Activated T-cell treated with anti-CD3 and anti-CD28 coated beads for 1 hour (primary cell): ENCODE results near the gene APOBEC3B.
"Not testable (repeated sequence)": the region's sequence is repeated elsewhere in the genome, so short reads cannot be mapped to it uniquely, and the experiment has no call there.

ENCODE experiments used
- DNase-seq: peaks from one replicate; pipeline ENCODE4 v3.0.0-alpha.2; 2020; ENCODE audit warnings: low read depth

APOBEC3B gene

DNA sequence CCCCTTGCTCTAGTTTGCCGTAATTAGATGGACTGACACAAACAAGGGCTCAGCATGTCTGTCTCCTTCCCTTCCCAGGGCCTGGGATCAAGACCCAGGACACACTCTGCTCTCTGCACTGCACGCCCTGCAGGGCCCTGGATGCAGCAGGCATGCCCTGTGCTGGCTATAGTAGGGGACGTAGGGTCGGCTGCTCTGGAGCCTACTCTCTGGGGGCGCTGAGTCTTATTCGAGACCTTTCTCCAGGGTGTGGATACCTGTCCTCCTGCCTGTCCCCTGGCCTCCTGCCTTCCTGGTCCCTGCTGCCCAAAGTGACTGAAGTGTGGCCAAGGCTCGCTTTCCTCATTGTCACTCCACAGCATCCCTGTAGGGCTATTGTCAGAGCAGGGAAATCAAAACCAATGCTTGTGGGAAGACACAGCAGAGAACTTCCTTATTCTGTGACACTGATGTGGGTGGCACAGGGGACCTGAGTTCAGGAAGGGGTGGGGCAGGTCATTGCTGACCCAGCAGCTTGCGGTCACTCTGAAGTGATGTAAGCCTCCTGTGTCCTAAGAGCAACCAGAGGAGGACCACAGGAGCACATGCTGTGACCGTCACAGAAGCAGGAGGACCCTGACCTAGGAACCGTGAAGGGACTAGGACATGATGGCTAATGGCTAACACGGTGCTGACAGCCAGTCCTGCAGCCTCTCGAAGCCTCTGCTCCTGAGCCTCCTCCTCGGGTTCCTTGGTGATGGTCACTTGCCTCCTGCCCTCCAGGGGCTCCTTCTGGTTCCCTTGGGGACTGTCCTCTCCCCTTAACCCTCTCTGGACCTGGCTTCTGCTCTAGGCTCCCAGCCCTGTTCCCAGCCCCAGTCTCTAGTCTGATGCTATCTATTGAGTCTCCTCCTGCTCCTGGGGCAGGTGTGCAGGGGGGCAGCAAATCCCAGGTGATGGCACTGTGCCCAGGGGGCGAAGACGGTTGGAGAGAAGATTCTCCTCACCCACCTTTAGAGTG lies 14.4 kb upstream of the APOBEC3B start:
- DNase-seq, result no peak

DNA sequence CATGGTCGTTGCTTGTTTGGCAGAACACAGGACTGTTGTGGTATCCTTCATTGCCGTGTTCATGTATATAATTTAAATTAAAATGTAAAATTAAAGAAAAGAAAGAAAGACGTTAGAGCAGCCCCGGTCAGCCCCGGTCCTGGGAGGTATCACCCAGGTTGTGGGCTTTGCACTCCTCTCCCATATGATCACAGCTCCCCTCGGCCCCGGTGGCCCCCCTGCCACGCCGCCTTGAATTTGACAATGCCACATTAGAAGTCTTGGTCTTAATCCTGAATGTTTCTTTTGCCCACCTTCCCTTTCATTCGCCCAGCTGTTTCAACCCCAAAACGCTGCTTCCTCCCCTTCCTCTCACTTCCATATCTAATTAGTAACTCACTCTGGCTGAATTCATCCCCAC lies 13.3 kb upstream of the APOBEC3B start:
- DNase-seq, result no peak

DNA sequence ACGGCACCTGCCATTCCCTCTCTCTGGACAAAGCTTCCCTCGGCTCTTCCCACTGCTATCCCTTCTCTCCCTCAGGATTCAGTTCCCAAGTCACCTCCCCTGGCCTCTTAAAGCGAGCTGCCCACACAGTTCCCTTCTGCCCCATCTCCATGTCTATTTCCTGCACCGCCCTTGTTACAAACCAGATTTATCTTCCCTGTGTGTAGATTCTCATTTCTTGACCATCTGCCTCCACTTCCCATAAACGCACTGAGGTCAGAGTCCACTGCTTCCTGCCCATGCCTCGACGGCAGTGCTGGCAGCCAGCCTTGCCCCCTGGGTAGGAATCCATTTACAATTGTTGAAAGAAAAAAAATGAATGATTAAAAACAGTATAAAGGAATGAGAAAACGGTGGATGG lies 11.6 kb upstream of the APOBEC3B start:
- DNase-seq, result no peak

DNA sequence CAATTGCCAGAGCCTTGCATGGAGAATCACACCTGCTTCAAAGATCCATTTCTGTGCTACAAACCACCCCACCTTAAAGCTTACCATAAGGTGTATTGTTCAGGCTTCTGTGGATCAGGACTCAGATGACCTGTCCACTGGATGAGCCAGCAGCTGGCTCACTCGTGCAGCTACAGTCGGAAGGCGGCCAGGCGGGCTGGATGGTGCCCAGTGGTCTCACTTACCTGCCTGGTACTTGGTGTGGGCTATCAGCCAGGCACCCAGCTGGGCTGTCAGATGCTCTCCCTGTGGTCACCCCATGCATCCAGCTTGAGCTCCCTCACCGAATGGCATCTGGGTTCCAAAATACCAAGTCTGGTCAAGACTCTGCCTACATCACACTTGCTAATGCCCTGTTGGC lies 10.9 kb upstream of the APOBEC3B start:
- no peak for DNase-seq

DNA sequence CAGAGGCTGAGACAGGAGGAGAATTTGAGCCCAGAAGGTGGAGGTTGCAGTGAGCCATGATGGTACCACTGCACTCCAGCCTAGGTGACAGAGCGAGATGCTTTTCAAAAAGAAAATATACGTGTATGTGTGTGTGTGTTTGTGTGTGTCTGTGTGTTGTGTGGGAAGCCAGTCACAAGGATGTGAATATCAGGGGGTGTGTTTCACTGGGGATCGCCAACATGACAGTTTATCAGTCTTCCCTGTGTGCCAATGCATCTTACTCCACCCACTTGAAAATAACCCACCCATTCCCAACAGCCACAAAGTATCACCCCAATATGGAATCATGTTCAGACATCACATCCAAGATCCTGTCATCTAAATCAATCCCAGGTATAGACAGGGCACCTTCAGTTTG lies 10.4 kb upstream of the APOBEC3B start:
- no peak for DNase-seq

DNA sequence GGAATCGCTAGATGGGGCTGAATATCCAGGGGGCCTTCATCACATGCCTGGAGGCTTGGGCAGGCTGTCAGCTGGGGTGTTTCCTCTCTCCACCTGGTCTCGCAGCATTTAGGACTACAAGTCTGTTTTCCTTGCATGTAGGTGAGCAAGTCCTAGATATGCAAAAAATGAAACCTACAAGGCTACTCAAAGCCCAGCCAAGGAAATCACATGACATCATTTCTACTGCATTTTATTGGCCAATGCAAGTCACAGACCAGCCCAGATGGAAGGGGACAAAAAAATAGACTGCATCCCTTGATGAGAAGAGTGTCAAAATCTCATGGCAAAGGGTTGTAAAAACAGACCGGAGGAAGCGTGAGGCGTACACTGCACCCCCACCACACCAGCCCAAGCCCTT lies 9.6 kb upstream of the APOBEC3B start:
- DNase-seq, result no peak

DNA sequence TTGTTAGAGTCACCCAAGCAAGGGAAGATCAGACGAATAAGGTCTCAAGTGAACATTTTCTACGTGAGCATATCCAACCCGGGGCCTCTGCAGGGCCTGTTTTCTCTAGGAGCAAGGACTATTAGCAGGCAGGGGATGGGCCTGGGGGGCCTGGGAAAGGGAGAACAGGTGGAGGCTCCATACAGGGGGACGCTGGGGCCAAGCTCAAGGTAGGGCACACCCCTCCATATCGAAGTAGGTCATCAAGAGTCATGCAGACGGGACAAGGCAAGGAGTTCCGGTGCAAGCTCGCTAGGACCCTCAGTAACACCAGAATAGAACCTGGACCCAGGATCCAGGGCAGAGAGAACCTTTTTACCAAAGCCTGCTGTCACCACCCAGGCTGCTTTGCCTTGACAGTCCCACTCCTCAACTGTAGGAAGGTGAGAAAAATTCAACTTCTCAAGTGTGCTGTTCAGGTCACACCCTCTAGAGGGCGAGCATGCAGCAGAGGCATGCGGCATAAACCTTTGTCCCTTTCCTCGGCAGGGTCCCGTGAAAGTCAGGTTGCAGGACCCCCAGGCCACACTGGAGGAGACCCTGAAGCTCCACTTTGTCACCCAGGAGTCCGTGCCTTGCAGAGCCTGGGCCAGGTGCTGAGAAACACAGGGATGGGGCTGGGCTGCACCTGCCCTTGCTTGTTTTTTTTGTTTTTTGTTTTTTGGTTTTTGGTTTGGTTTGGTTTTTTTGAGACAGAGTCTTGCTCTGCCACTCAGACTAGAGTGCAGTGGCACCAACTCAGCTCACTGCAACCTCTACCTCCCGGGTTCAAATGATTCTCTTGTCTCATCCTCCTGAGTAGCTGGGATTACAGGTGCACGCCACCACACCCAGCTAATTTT lies 8.6 kb upstream of the APOBEC3B start:
- peak; percentile 57 for DNase-seq

DNA sequence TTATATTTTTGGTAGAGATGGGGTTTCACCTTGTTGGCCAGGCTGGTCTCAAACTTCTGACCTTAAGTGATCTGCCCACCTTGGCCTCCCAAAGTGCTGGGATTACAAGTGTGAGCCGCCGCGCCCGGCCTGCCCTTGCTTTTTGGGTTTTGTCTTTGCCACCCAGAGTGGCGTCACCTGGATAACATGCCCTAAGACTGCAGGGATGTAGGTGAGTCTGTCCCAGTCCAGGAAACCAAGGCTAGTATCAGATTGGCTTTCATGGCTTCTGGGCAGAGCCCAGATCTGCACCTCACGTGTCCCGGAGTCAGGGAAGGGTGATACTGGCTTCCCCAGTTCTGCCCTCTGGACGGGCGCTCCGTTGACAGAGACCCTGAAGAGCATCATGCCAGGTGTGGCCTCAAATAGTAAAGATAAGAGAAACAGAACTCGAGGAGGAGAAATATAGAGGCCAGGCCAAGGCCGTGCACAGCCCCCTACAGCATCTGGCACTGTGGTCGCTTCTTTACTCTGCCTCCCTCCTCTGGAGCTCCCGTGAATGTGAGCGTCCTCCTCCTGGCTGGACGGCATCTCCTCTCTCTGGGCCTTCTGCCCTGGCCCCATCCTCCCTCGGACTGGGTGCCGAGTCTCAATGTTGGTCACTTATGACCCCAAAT lies 7.8 kb upstream of the APOBEC3B start:
- DNase-seq, result no peak

DNA sequence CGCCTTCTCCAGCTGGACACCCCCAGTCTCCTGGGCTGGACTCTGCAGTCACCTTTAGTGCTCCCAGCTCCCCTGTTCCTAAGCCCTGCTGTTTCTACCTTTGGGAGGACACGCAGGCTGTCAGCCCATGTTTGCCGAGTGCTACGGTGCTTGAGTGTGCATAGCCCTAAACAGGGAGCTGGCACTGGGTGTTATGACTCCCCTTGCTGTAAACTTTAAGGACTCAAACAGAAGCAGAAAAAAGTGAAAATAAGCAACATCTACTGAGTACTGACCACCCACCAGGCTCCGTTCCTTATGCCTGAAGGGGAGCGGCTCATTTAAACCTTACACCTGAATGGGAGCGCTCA lies 7.3 kb upstream of the APOBEC3B start:
- no peak for DNase-seq

DNA sequence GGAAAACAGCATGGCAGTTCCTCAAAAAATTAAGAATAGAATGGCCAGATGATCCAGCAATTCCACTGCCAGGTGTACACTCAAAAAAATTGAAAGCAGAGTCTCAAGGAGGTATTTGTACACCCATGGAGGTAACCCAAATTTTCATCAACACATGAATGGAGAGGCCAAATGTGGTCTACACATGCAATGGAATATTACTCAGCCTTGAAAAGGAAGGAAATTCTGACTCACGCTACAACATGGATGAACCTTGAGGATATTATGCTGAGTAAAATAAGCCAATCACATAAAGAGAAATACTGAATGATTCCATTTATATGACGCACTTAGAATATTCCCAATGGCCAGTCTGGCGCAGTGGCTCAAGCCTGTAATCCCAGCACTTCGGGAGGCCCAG lies 4.9 kb upstream of the APOBEC3B start:
- DNase-seq, result not testable (repeated sequence)

DNA sequence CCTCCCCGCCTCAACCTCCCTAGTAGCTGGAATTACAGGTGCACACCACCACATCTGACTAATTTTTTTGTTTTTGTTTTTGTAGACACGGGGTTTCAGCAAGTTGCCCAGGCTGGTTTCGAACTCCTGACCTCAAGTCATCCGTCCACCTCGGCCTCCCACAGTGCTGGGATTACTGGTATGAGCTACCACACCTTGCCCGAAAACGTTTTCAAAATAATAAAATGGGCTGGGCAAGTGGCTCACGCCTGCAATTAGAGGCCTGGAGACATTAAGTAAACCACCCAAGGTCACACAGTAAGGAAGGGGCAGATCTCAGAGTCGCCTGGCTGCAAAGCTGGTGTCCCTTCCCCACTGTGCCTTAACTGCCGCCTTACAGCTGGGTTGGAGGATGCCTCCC lies 1.6 kb upstream of the APOBEC3B start:
- not testable (repeated sequence) for DNase-seq

DNA sequence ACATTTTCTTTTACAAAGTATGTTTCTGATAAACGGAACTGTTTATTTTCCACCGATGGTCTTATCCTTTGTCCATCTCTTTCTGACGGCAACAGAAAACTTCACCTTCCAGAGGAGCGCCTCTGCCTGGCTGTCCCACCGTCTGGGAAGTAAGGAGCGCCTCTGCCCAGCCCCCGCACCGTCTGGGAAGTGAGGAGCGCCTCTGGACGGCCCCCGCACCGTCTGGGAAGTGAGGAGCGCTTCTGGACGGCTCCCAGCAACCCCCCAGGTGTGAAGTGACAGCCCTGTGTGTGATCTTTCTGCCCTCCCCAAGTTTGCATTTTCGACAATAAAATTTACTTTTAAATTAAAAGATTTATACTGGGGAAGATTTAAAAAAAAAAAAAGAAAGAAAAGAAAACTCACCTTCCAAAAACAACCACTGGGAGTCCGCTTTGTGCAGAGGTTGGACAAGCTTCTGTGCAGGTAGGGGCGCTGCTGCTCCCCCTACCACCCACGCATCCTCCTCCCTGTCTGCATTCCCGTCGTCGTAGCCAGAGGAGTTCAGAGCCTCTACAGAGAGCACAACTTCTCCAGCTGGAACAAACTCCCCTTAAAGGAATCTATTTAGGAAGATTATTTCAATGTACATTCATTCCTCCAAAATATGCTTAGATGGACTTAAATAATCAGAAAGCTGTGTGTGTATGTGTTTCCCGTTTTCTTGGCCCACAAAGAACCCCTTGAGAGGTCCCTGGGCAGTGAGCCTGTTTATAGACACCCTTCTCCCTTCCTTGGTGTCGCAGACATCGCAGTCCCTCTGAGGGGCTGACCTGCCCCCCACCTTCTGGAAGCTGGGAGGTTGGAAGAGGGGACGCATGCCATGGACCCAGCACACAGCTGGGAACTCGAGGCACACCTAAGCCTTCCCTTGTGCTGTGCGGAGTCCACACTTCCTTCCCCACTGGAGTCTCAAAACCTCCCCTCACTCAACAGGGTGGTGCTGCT lies 849 bp upstream of the APOBEC3B start:
- no peak for DNase-seq

DNA sequence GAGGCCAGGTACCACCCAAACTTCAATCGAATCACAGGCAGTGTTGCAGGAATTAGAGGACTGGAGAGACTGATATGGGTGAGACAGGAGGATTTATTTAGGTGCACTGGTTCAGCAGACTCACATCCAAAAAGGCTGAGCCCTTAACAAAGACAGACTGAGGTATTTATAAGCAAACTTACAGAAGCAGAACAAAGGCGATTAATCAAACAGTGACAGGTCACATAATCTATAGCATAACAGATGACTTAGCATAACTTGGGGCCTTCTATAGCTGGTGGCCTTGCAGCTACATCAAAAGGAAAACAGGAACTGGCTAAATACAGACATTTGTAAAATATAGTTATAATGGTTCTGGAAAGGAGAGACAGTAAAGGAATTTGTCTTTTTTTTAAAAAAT lies 2.1 kb downstream of the APOBEC3B start:
- DNase-seq, result no peak

DNA sequence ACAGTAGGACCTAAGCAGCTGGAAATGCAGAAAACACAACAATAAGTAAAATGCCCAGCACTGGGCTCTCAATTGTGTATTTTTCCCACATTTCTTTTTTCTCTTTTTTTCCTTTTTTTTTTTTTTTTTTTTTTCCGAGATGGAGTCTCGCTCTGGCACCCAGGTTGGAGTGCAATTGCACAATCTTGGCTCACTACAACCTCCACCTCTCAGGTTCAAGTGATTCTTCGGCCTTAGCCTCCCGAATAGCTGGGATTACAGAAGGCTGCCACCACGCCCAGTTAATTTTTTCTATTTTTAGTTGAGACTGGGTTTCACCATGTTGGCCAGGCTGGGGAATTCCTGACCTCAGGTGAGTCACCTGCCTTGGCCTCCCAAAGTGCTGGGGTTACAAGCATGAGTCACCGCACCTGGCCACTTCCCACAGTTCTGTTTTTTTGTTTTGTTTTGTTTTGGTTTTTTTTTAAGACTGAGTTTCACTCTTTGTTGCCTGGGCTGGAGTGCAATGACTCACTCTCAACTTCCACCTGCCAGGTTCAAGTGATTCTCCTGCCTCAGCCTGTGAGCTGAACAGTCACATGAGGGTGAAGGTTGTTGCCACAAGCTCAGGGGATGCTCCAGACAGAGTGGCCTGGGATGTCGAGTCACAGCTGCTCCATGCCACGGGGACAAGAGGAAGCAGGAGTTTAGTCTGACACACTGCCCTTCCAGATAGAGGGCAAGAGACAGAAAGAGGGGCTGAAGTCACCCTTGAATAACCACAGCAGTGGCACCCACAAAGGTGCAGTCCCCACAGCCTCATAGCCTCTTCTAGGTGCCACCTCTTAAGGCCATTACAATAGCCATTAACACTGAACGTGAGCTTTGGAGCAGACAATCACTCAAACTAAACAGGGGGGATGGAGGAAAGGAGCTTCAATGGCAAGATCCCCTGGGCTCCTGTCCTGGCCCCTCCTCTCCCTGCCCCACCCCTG lies 2.9 kb downstream of the APOBEC3B start:
- DNase-seq, result peak; percentile 62

DNA sequence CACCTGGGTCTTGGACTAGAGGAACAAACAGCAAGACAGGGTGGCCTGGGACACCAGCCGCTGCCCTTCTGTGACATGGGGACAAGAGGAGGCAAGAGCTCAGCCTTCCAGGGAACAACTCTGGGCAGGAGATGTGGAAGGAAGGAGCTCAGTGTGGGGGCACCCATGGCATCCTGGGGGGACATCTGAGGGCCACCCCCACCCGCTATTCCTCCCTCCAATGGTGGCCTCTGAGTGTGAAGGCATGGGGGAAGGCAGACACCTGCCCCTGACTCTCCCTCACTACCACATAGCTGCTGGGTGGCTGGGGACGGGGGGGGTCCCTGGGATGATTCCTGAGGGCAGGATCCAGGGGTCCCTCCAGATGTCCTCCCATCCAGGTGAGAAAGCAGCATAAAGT lies 4.5 kb downstream of the APOBEC3B start:
- no peak for DNase-seq

DNA sequence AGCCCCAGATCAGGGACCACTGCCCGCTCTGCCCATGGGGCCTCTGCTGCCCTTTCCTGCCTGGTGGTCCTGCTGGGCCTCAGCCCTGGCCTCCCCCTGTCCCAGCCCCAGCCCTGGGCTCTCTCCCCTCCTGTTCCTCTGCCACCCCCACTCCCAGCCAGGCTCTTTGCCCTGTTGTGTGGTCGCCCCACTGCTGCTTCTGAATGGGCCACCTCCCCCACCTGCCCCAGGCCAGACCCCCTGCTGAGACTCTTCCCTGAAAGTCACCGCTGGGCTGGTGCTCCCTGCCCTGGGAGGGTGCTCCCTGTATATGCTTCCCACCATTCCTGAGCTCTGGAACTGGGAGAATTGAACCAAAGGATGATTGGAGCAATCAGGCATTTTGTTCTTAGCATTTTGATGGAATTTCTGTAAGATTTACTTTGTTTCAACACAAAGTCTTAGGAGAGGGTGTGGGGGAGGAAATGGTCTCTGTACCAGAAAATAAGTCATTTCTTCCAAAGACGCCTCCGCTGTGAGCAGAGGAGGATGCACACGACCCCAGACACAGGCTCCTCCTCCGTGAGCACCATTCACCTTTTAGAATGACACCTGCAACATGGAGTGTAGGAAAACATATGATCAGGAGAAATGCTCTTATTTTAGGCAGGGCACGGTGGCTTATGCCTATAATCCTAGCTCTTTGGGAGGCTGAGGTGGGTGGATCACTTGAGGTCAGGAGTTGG lies 5.2 kb downstream of the APOBEC3B start:
- DNase-seq, result no peak

DNA sequence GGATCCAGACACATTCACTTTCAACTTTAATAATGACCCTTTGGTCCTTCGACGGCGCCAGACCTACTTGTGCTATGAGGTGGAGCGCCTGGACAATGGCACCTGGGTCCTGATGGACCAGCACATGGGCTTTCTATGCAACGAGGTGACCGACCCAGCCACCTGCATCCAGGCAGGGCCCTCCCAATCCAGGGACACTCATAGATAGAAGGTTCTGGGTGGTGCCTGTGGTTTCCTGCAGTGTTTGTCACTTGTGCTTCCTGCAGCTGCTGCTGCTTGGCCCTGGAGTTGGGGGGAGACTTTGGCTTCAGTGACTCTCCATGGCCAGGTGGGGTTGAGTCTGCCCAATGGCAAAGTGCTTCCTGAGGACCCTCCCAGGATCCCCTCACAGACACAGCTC lies 7.3 kb downstream of the APOBEC3B start:
- no peak for DNase-seq

DNA sequence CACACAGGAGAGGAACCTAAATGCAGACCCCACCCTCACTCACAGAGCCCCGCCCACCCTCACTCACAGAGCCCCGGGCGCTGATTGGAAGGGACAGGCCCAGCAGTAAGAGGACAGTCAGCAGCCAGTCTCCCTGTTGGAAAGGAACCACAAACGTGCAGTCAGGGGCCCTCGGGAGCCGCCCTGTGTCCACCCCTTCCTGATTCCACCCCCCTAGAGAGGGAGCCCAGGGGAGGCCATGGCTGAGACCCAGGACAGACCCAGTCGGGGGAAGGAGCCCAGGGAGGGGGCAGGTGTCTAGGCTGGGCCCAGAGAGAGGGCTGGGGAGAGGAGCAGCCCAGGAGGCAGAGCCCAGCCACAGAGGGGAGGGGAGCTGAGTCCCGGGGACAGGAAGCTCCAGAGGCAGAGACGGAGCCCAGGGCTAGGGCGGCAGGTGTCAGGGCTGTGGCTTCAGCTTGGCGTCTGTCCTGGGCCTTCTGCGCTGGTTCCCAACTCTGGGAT lies 10.8 kb downstream of the APOBEC3B start:
- DNase-seq, result not testable (repeated sequence)

DNA sequence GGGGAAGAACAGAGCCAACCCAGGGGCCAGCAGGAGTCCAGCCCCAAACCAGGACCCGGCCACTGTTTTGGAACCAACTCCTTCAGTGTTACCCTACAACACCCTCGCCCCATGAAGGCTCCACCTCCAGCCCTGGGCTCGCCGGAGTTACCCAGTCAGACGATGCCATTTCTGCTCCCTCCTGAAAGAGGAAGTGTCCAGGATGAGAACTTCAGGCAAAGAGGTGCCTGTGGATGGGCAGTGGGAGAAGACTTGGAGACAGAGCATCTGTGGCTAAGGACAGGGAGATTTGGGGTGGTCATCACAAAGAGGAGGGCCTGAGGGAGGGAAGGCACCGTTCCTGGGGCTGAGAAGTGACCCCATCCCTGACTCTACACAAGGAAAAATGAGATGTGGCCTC lies 14.0 kb downstream of the APOBEC3B start:
- DNase-seq, result no peak
